ENCODE results near the gene INPP4A.

The INPP4A gene

DNA sequence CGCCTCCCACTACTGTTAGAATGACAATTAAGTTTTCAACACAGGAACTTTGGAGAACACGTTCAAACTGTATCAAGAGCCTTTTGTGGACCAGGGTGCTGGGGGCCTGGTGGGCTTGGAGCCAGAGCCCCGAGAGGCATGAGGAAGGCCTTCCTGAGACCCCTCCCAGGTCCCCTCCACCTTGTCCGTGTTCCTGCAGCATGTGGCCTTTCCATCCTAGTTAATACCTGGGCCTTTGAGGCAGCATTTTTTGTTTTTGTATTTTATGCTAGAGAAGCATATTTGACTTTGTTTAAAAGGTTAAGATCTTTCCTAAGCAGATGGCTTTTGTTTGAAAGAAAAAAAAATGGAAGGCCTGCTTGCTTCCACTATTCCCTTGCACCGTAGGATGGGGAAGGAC lies 68.0 kb downstream of the INPP4A start:
- Mint-ChIP-seq H3K36me3 (ENCODE audit: low read depth) (no peaks in the 10 kb centered on the region), H3K9me3 (no peaks in the 10 kb centered on the region), H3K4me1 (peaks cover 44% of the 10 kb centered on the region), H3K27ac (no peak overlapping the region), H3K27me3 (ENCODE audit: low read depth) (peaks cover 3% of the 10 kb centered on the region), H3K4me3 (no peak overlapping the region)
- TF ChIP-seq, protein P1, sequence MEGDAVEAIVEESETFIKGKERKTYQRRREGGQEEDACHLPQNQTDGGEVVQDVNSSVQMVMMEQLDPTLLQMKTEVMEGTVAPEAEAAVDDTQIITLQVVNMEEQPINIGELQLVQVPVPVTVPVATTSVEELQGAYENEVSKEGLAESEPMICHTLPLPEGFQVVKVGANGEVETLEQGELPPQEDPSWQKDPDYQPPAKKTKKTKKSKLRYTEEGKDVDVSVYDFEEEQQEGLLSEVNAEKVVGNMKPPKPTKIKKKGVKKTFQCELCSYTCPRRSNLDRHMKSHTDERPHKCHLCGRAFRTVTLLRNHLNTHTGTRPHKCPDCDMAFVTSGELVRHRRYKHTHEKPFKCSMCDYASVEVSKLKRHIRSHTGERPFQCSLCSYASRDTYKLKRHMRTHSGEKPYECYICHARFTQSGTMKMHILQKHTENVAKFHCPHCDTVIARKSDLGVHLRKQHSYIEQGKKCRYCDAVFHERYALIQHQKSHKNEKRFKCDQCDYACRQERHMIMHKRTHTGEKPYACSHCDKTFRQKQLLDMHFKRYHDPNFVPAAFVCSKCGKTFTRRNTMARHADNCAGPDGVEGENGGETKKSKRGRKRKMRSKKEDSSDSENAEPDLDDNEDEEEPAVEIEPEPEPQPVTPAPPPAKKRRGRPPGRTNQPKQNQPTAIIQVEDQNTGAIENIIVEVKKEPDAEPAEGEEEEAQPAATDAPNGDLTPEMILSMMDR (IDR thresholded peaks at IDR 0.05; ENCODE audit: unreplicated experiment in 3 of 3), result no peak

DNA sequence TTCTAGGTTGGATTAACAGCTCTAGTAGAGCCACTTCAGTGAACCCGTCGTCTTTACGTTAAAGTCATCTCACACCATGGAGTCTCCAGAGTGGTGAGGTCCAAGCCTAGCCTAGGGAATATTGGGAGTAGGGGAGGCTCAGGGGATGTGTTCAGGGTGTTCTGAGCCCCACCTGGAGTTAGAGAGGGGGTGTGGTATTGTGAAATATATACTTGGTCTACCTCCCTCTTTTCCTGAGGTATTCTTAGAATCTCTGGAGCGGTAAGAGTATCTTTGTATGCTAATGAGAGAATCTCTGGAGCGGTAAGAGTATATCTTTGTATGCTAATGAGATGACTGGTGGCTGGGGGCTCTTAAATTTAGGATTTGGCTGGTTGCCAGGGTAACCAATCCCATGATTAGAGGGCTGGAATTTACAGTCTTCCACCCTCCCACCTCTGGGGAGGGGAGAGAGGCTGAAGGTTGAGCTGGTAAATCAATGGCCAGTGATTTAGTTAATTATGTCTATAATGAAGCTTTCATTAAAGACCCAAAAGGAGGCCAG lies 69.5 kb downstream of the INPP4A start:
- Mint-ChIP-seq H3K4me3 (no peak overlapping the region), H3K27ac (peak overlapping the region in 1 of 3 experiments; percentile 48), H3K27me3 (ENCODE audit: low read depth) (peaks cover 3% of the 10 kb centered on the region), H3K4me1 (peaks cover 33% of the 10 kb centered on the region), H3K9me3 (no peaks in the 10 kb centered on the region), H3K36me3 (ENCODE audit: low read depth) (peaks cover under 1% of the 10 kb centered on the region)
- TF ChIP-seq, protein P1 (IDR thresholded peaks at IDR 0.05; ENCODE audit: unreplicated experiment in 3 of 3), result no peak

DNA sequence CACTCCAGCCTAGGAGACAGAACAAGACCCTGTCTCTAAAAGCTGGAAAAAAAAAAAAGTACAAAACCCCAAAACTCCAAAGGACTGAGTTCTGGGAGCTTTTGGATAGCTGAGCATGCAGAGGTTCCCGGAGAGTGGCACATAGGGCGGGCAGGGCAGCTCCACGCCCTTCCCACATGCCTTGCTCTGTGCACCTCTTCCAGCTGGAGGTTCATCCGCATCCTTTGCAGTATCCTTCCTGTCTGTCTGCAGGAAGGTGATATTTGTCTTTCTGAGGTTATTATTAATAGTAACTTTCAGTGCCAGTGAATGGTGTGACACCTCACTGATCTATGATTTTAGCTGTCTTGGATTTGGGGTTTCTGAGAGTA lies 70.2 kb downstream of the INPP4A start:
- peaks cover 33% of the 10 kb centered on the region for H3K4me1 Mint-ChIP-seq
- no peaks in the 10 kb centered on the region for H3K9me3 Mint-ChIP-seq
- peaks cover 3% of the 10 kb centered on the region for H3K27me3 Mint-ChIP-seq (ENCODE audit: low read depth)
- no peak overlapping the region for H3K4me3 Mint-ChIP-seq
- peaks cover 3% of the 10 kb centered on the region for H3K36me3 Mint-ChIP-seq (ENCODE audit: low read depth)
- H3K27ac Mint-ChIP-seq, result peak overlapping the region in 2 of 3 experiments; percentile 54 to 69
- TF ChIP-seq, protein P1 (IDR thresholded peaks at IDR 0.05; ENCODE audit: unreplicated experiment in 3 of 3), result no peak

DNA sequence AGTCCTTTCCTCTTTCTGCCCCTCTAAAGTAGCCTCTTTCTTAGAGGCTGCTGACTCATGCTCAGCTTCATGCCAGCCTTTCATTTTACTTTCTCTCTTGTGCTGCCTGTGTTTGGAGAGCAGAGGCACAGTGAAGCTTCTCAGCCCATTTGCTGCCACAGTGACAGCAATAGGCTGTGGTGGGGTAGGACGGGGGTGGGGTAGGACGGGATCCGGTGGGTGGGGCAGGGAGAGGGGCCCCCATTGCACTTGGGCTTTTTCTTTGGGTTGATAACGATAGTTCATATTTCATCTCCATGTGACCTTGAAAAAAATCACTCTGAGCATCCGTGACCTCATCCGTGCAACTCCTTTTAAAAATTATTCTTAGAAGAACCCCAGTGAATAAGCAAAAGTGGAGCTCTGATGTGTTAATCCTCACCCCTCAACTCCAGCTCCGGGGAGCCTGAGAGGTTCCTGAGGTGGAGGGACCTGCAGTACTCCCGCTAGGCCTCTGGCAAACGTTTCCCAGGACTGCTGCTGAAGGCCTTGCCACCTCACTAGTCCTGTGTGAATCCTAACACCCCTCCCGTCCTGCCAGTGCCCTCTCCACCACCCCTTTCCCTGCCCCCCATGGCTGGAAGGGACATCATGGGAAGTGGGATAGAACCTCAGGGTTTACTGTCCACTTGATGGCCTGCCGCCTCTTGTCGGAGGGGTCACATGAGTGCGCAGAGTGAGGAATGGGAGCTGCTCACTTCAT lies 70.8 kb downstream of the INPP4A start:
- peaks cover 3% of the 10 kb centered on the region for H3K27me3 Mint-ChIP-seq (ENCODE audit: low read depth)
- H3K27ac Mint-ChIP-seq, result peak overlapping the region in 2 of 3 experiments; percentile 54 to 69
- peaks cover 33% of the 10 kb centered on the region for H3K4me1 Mint-ChIP-seq
- H3K4me3 Mint-ChIP-seq, result no peak overlapping the region
- peaks cover 3% of the 10 kb centered on the region for H3K36me3 Mint-ChIP-seq (ENCODE audit: low read depth)
- H3K9me3 Mint-ChIP-seq, result no peaks in the 10 kb centered on the region
- TF ChIP-seq, protein P1 (IDR thresholded peaks at IDR 0.05; ENCODE audit: unreplicated experiment in 3 of 3), result no peak

DNA sequence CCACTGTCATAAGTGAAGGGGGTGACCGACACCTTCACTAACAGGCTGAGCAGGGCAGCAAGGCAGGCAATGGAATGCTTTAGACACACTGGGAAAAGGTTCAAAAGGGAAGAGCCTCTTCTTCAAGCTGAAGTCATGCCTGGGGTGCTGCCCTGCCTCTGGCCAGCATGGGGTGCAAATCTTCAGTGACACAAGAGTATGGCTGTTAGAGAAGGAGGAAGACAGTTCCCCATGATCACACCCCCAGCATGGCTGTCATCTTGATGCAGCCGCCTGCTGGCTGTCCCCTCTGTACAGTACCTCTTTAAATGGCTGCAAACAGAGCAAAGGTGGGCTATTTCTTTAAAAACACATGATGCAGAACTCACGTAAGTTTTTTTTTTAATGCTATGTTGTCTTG lies 71.9 kb downstream of the INPP4A start:
- Mint-ChIP-seq H3K27me3 (ENCODE audit: low read depth) (peaks cover 3% of the 10 kb centered on the region), H3K9me3 (no peaks in the 10 kb centered on the region), H3K36me3 (ENCODE audit: low read depth) (peaks cover 3% of the 10 kb centered on the region), H3K4me1 (peaks cover 33% of the 10 kb centered on the region), H3K27ac (peak overlapping the region in 1 of 3 experiments; percentile 69), H3K4me3 (no peak overlapping the region)
- TF ChIP-seq, protein P1 (IDR thresholded peaks at IDR 0.05; ENCODE audit: unreplicated experiment in 3 of 3), result no peak

DNA sequence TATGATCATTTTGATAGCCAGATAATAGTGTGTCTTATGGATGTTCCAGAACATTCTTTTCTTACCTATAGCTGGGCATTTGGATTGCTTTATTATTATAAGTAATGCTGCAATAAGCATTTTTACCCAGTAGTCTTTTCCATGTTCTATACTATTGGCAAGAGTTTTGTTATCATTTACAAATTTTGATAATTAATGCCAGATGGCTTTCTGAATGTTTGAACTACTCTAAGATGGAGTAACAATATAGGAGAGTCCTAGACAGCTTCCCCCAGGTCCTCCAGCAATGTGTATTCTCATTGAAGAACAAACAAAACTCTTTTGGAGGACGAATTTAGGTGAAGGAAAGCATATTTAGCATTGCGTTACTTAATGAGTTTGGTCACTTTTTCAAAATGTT lies 73.0 kb downstream of the INPP4A start:
- H3K36me3 Mint-ChIP-seq (ENCODE audit: low read depth), result peaks cover 6% of the 10 kb centered on the region
- TF ChIP-seq, protein P1 (IDR thresholded peaks at IDR 0.05; ENCODE audit: unreplicated experiment in 3 of 3), result no peak
- H3K27me3 Mint-ChIP-seq (ENCODE audit: low read depth), result peaks cover 3% of the 10 kb centered on the region

More for the DNA sequence above, 73.0 kb downstream of the INPP4A start:
- Mint-ChIP-seq H3K4me1 (peaks cover 33% of the 10 kb centered on the region), H3K27ac (peak overlapping the region in 2 of 3 experiments; percentile 9 to 13), H3K9me3 (no peaks in the 10 kb centered on the region), H3K4me3 (no peak overlapping the region)

Data from nephron (organoid).